ENCODE measurements around the gene MGMT.

The MGMT gene

DNA sequence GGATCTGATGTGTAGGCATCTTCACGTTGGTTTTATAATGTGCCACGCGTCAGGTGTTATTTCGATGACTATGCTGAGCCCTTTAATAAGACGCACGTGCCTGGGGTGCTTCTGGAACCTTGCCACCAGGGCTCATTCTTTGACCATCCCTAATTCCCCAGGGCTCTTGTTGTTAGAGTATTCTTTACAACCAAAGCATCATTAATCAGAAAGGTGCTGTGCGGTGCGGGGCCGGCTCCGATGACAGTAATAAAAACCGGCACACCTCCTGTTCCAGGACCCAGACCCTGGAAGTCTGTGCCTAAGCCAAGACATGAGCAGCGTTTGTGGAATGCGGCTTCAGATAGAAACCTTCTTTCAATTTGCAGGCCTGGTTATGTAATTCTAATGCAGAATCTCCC, 58.4 kb downstream of the MGMT start:
- H3K4me3 ChIP-seq (ENCODE audit: low read length), result no peak overlapping the region
- TF ChIP-seq ZNF274 (IDR thresholded peaks at IDR 0.05; ENCODE audit: low read depth, low read length), result no peak

DNA sequence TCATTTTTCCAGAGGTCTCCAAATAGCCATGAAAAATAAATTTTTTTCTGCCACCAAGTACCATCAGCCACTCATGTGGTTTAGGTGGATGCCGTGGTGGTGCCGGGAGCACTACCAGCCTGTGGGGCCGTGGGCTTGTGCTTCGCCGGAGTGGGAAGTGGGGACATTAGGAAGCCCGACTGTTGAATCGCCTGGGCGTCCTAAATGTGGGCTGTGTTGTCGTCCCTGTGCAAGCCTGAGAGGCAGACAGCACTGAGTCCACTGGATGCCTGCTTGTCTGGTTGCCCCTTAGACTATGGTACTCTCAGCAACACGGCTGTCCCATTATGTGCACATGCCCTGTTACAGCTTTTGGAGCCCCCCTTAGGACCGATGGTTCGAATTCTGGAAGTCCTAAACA, 59.9 kb downstream of the MGMT start:
- TF ChIP-seq ZNF274 (IDR thresholded peaks at IDR 0.05; ENCODE audit: low read depth, low read length), result no peak
- no peak overlapping the region for H3K4me3 ChIP-seq (ENCODE audit: low read length)

GRCh38 chr10:129528376-129528978, 61.4 kb downstream of the MGMT start:
- TF ChIP-seq ZNF274 (IDR thresholded peaks at IDR 0.05; ENCODE audit: low read depth, low read length), result no peak
- no peak overlapping the region for H3K4me3 ChIP-seq (ENCODE audit: low read length)

DNA sequence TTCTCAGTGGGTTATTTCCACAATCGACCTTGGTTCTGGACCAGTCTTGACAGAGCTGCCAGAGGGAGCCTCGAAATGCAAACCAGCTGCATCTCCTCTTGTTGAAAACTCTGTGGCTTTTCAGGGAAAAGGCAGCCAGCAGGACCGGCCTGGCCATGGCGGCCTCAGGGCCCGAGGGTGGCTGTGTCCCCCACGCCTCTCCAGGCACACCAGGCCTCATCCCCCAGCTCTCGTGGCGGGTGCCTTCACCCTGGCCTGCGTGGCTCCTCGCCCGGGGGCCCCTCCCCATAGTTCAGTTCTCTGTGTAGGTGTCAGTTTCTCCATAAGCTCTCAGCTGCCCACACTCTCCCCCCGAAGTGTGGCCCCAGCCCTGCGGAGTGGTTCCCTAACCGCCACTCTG, 63.5 kb downstream of the MGMT start:
- no peak for TF ChIP-seq ZNF274 (IDR thresholded peaks at IDR 0.05; ENCODE audit: low read depth, low read length)

DNA sequence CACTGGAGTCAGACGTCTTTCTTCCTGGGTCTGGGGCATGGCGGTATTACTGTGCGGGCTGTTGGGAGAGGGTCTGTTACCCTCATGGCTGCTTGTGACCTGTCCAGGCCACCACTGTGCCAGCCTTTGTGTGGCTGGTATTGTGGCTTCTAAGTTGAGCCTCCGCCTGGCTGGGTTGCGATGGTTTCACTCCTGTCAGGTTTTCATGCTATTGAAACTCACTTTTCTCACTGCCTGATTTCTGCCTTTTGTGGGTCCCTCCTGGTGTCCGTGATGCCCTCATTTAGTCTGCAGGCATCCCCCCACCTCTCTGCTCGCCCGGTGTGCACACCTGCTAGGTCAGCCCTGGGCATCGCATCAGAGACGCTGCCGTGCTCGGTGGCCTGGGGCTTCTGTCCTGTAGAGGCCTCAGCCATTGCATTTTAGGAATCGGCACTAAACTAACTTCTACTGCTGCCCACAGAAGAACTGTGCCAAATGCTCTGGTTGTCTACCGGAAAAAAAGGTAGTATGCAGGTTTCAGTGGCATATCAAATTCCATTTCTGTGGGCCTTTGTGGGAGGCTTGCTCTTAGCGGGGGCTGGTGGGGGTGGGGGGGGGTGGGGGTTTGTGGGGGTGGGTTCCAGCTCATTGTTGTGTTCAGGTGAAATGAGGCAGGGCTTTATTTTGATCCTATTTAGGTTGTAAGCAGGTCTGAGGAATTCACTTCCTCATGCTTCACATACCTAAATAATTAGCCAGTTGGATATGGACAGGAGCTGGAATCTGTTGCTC, 64.3 kb downstream of the MGMT start:
- TF ChIP-seq ZNF274 (IDR thresholded peaks at IDR 0.05; ENCODE audit: low read depth, low read length), result no peak
- H3K4me3 ChIP-seq (ENCODE audit: low read length), result no peak overlapping the region

More for the DNA sequence above, 63.5 kb downstream of the MGMT start:
- H3K4me3 ChIP-seq (ENCODE audit: low read length), result no peak overlapping the region

DNA sequence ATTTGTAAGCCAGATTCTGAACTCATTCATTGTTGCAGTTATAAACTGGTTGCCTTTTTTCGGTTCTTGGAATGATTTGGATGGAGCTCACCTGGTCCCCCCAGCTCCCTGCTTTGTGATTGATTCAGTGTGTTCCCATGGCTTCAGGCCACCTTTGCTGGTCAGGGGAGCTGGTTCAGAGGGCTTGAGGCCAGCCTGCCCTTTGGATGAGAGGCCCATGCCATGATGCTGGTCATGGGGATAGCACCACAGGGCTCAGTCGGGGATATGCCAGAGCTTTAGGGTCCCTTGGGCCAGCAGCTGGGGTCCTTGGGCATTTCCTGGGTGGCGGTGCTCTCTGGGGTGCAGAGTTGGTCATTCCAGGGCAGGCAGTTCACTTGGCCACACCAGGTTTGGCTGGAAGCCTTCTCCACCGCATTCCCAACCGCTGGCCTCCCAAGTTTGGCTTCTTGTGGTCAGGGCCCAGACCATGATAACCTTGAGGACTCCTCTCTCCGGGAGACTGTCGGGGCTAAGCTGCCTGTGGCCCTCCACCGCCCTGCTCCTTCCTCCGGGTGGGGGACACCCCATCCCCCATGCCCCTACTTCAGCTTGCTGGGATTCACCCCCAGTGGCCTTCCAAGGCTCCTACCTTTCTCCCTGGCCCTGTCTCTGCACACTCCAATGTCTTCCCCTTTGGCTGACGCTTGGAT, 65.1 kb downstream of the MGMT start:
- H3K4me3 ChIP-seq (ENCODE audit: low read length), result no peak overlapping the region
- no peak for TF ChIP-seq ZNF274 (IDR thresholded peaks at IDR 0.05; ENCODE audit: low read depth, low read length)

DNA sequence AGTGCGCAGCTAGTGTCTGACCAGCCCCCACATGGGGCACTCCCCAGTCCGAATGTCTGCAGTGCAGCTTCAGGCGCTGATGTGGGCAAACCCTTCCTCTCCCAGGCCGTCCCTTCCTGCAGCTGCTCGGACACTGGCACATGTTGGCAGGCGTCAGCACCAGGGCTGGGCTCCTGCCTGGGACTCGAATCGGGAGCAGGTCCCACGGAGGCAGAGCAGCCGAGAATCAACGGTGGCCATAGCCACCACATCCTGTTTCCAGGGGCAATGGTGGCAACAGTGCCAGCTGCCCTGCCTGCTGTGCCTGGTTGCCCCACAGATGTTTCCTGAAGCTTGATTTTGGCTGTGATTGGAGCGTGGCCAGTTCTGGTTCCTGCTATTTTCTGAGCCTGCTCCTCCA, 65.8 kb downstream of the MGMT start:
- no peak for TF ChIP-seq ZNF274 (IDR thresholded peaks at IDR 0.05; ENCODE audit: low read depth, low read length)
- H3K4me3 ChIP-seq (ENCODE audit: low read length), result no peak overlapping the region

DNA sequence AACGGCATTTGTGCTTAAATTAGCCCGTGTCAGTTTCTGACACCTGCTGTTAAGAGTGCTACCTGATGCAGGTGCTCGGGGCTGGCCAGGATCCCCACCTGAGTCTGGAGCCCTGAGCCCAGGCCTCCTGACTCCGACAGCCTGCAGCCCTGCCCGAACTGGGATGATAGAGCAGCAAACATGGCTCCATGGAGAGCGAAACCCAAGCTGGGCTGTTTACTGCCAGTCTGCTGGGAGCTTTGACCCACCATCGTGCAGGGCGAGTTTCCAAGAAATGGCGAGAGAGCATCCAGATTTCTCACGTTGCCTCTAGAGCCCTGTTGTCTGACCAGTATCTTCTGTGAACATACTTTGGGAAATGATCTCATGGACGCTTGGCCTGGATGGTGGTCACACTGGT, 66.2 kb downstream of the MGMT start:
- TF ChIP-seq ZNF274 (IDR thresholded peaks at IDR 0.05; ENCODE audit: low read depth, low read length), result no peak
- no peak overlapping the region for H3K4me3 ChIP-seq (ENCODE audit: low read length)

GRCh38 chr10:129534826-129535225, 67.8 kb downstream of the MGMT start:
- no peak for TF ChIP-seq ZNF274 (IDR thresholded peaks at IDR 0.05; ENCODE audit: low read depth, low read length)
- no peak overlapping the region for H3K4me3 ChIP-seq (ENCODE audit: low read length)

- no peak overlapping the region for H3K4me3 ChIP-seq (ENCODE audit: low read length)
- no peak for TF ChIP-seq ZNF274 (IDR thresholded peaks at IDR 0.05; ENCODE audit: low read depth, low read length)
Measured at GRCh38 chr10:129536336-129536735, 69.3 kb downstream of the MGMT start.

DNA sequence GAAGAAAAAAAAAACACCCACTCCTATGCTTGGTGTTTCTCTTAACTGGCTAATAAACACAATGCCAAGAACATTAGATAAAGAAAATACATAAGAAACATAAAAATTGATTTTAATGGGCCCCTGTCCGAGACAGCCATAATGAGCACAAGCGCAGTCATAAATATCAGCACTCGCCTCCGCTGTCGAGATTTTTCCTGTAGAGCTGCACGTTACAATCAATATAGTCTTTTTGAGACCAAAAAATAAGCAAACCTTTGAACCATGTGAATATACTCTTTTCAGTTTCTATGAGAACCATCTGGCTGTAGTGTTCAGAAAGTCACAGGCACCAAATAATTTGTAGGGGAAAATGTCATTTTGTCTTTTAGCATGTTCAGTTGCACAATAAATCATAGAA, 70.1 kb downstream of the MGMT start:
- no peak for TF ChIP-seq ZNF274 (IDR thresholded peaks at IDR 0.05; ENCODE audit: low read depth, low read length)

GRCh38 chr10:129538236-129538635, 71.2 kb downstream of the MGMT start:
- H3K4me3 ChIP-seq (ENCODE audit: low read length), result no peak overlapping the region
- no peak for TF ChIP-seq ZNF274 (IDR thresholded peaks at IDR 0.05; ENCODE audit: low read depth, low read length)

More for the DNA sequence above, 70.1 kb downstream of the MGMT start:
- no peak overlapping the region for H3K4me3 ChIP-seq (ENCODE audit: low read length)

GRCh38 chr10:129541200-129541599, 74.2 kb downstream of the MGMT start:
- H3K4me3 ChIP-seq (ENCODE audit: low read length), result no peak overlapping the region
- no peak for TF ChIP-seq ZNF274 (IDR thresholded peaks at IDR 0.05; ENCODE audit: low read depth, low read length)

DNA sequence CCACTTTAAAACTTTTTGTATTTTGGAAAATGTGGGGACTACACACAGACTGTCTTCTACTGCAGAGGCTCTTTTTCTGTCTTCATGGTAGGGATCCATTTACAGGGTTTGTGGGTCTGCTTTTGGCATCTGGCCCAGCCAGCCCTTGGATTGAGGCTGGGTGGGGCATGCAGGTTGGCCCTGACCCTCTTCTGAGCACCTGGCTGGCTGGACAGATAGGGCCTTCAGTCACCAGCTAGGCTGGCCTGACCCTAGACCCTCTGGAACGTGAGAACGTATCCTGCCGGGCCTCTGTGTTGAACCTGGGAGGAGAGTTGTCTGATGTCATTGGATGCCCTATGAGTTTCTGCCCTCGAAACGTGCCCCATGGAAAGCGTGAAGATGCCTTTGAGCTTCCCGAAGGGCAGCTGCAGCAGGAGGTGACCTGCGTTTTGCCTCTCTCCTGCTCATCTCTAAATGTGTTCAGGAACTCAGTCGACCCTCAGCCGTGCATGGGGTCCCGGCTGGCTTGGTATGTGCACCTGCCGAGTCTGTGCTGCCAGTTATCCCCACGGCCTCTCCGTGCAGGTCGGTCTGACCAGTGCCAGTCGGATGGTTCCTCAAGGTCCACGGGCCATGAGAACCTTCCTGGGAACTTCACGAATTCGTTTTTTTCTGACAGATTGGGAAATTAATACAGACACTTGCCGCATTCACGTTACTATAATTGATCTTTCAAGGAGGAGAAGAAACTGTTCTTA, 74.9 kb downstream of the MGMT start:
- TF ChIP-seq ZNF274 (IDR thresholded peaks at IDR 0.05; ENCODE audit: low read depth, low read length), result no peak
- no peak overlapping the region for H3K4me3 ChIP-seq (ENCODE audit: low read length)
